CD4-positive, alpha-beta memory T cell (primary cell): ENCODE measurements around the gene STAG1. TPM values are rescaled to one million over a fixed set of nuclear protein-coding genes. Genes with fewer than 3 reads are reported as not detected.
A peak's percentile ranks its signal among the peaks of the same experiment; 100 is the strongest.

Experiments
- CTCF ChIA-PET: fragments of 350-600 bp; sonication (Branson Sonifier 250); formaldehyde crosslinking; loops from one replicate; lab custom pipeline; 2021; ENCODE audit warnings: inconsistent platforms; ENCODE audit not compliant: partially characterized antibody; lab: Charles Lee
- POLR2A ChIA-PET: fragments of 350-600 bp; sonication (Branson Sonifier 250); formaldehyde crosslinking; loops from one replicate; lab custom pipeline; 2021; ENCODE audit not compliant: partially characterized antibody; lab: Charles Lee
- DNase-seq, 5 donors: peaks; one replicate each; pipeline versions ENCODE4 v3.0.0 to v3.0.0-alpha.2; 2020 to 2022; ENCODE audit warnings: mixed read lengths in 1 of 5
- H3K27ac ChIP-seq: one replicate; pipeline ENCODE4 v1.7.0; 2013; ENCODE audit warnings: low read depth, low read length
- H3K27me3 ChIP-seq: 2 replicates; pipeline ENCODE4 v1.7.0; 2013; ENCODE audit warnings: mild to moderate bottlenecking, low read length, moderate library complexity; ENCODE audit not compliant: insufficient read depth
- H3K36me3 ChIP-seq: 2 replicates; pipeline ENCODE4 v1.7.0; 2013; ENCODE audit warnings: mild to moderate bottlenecking, low read length, moderate library complexity; ENCODE audit not compliant: insufficient read depth
- H3K4me1 ChIP-seq: 2 replicates; pipeline ENCODE4 v1.7.0; 2013; ENCODE audit warnings: mild to moderate bottlenecking, low read length, moderate library complexity; ENCODE audit not compliant: insufficient read depth
- H3K4me3 ChIP-seq, 2 donors: one replicate each; pipeline ENCODE4 v1.7.0; 2013; ENCODE audit warnings: low read length in 2 of 2, mild to moderate bottlenecking in 1 of 2
- H3K9me3 ChIP-seq, 2 donors: one replicate each; pipeline ENCODE4 v1.7.0; 2013; ENCODE audit warnings: low read length in 2 of 2, control low read depth in 1 of 2; ENCODE audit not compliant: control insufficient read depth in 1 of 2
- H3K27ac Mint-ChIP-seq, 7 donors: one replicate each; pipeline ENCODE4 v1.8.0; 2020 to 2021; ENCODE audit warnings: mixed read lengths in 7 of 7, mild to moderate bottlenecking in 6 of 7, inconsistent platforms in 3 of 7, moderate library complexity in 3 of 7
- H3K27me3 Mint-ChIP-seq, 2 donors: one replicate each; pipeline ENCODE4 v1.8.0; 2020 to 2021; ENCODE audit warnings: mixed read lengths in 2 of 2
- H3K36me3 Mint-ChIP-seq, 2 donors: one replicate each; pipeline ENCODE4 v1.8.0; 2020 to 2021; ENCODE audit warnings: mixed read lengths in 2 of 2, inconsistent platforms in 1 of 2, mild to moderate bottlenecking in 1 of 2
- H3K4me1 Mint-ChIP-seq, 4 donors: one replicate each; pipeline ENCODE4 v1.8.0; 2020 to 2021; ENCODE audit warnings: mixed read lengths in 4 of 4, mild to moderate bottlenecking in 1 of 4
- H3K4me3 Mint-ChIP-seq, 8 donors: one replicate each; pipeline ENCODE4 v1.8.0; 2020 to 2021; ENCODE audit warnings: mixed read lengths in 8 of 8, mild to moderate bottlenecking in 7 of 8, moderate library complexity in 6 of 8, inconsistent platforms in 3 of 8
- H3K9me3 Mint-ChIP-seq, 8 donors: one replicate each; pipeline ENCODE4 v1.8.0; 2020 to 2021; ENCODE audit warnings: mixed read lengths in 8 of 8, mild to moderate bottlenecking in 5 of 8, inconsistent platforms in 3 of 8, moderate library complexity in 1 of 8
- intact Hi-C: fragments of 100-400 bp; cut with micrococcal nuclease; formaldehyde crosslinking; loops from one replicate; pipeline ENCODE4 v1.15.1; 2023
- polyA plus RNA-seq, 2 donors: library from polyadenylated mRNA; unstranded; fragments of 300-500 nt; fragmentation: Illumina TruSeq; gene quantifications; one replicate each; pipeline ENCODE4 v1.2.3, GENCODE V29; 2021
- total RNA-seq, 2 experiments: library from RNA; stranded (reverse); gene quantifications; one replicate each; pipeline ENCODE4 v1.2.3, GENCODE V29; 2021

The STAG1 gene
- total and polyA plus RNA-seq, 4 experiments from 2014 or later = 17.6 to 56.1 (median 37.1) TPM

DNA sequence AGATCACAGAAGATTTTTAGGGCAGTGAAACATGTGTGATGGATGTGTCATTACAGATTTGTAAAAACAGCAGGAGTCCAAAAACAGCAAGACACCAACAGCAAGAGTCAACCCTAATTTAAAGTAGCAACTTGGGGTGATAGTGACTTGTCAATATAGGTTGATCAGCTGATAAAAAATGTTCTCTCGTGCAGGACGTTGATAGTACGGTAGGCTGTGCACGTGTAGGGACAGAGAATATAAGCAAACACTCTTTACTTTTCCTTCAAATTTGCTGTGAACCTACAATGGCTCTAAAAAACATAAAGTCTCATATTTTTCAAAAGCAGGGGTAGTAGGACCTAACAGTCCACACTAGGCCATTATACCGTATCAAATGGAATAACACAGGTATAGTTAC, 120.8 kb downstream of the STAG1 start:
- H3K4me3 Mint-ChIP-seq = no peak overlapping the region

DNA sequence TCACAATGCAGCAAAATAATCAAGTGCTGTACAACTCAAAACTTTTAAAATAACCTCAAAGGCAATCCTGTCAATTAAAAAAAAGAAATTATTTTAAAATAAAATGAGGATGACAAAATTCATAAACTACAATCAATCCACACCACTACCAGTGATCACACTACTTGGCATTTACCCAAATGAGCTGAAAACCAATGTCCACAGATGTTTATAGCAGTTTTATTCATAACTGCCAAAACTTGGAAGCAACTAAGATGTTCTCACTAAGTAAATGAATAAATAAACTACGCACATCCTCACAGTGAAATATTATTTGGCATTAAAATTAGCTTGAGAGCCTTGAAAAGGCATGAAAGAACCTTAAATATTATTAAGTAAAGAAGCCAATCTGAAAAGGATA, 121.3 kb downstream of the STAG1 start:
- H3K36me3 ChIP-seq = no peaks in the 10 kb centered on the region
- POLR2A ChIA-PET = no interaction called here
- peaks cover 0 to 2% (median 0%) of the 10 kb centered on the region in 8 donors for H3K9me3 Mint-ChIP-seq
- peaks cover 26 to 35% of the 10 kb centered on the region in 2 donors for H3K36me3 Mint-ChIP-seq
- H3K4me1 Mint-ChIP-seq = peaks cover 25 to 52% (median 38%) of the 10 kb centered on the region in 4 donors
- H3K4me3 Mint-ChIP-seq = no peak overlapping the region
- H3K4me1 ChIP-seq = peaks cover 8% of the 10 kb centered on the region
- H3K27ac Mint-ChIP-seq = peak overlapping the region in 1 of 7 donors; percentile 6
- no peaks in the 10 kb centered on the region for H3K27me3 ChIP-seq
- no peak overlapping the region for H3K4me3 ChIP-seq
- no peak for DNase-seq
- CTCF ChIA-PET = no interaction called here
- no peaks in the 10 kb centered on the region for H3K27me3 Mint-ChIP-seq
- no peaks in the 10 kb centered on the region for H3K9me3 ChIP-seq
- intact Hi-C loops = no loop called here
- H3K27ac ChIP-seq = no peak overlapping the region

More for the DNA sequence above, 120.8 kb downstream of the STAG1 start:
- ChIA-PET POLR2A (no interaction called here), CTCF (no interaction called here)
- H3K27me3 ChIP-seq = no peaks in the 10 kb centered on the region
- no peak for DNase-seq
- intact Hi-C loops = no loop called here
- peaks cover 0 to 2% (median 0%) of the 10 kb centered on the region in 8 donors for H3K9me3 Mint-ChIP-seq
- H3K36me3 Mint-ChIP-seq = peaks cover 26 to 34% of the 10 kb centered on the region in 2 donors
- peak overlapping the region in 1 of 7 donors; percentile 6 for H3K27ac Mint-ChIP-seq
- H3K9me3 ChIP-seq = no peaks in the 10 kb centered on the region
- no peaks in the 10 kb centered on the region for H3K36me3 ChIP-seq
- H3K4me3 ChIP-seq = no peak overlapping the region
- H3K27ac ChIP-seq = no peak overlapping the region
- peaks cover 8% of the 10 kb centered on the region for H3K4me1 ChIP-seq
- peaks cover 25 to 49% (median 38%) of the 10 kb centered on the region in 4 donors for H3K4me1 Mint-ChIP-seq
- H3K27me3 Mint-ChIP-seq = no peaks in the 10 kb centered on the region

- no peak overlapping the region for H3K27ac Mint-ChIP-seq
- H3K4me3 ChIP-seq = no peak overlapping the region
- H3K27me3 Mint-ChIP-seq = no peaks in the 10 kb centered on the region
- H3K36me3 ChIP-seq = no peaks in the 10 kb centered on the region
- no peak for DNase-seq
- H3K9me3 Mint-ChIP-seq = peaks cover 0 to 2% (median 0%) of the 10 kb centered on the region in 8 donors
- no peaks in the 10 kb centered on the region for H3K27me3 ChIP-seq
- H3K4me1 ChIP-seq = no peaks in the 10 kb centered on the region
- H3K4me1 Mint-ChIP-seq = peaks cover 22 to 40% (median 24%) of the 10 kb centered on the region in 4 donors
- intact Hi-C loops = no loop called here
- no peak overlapping the region for H3K4me3 Mint-ChIP-seq
- no peaks in the 10 kb centered on the region for H3K9me3 ChIP-seq
- POLR2A ChIA-PET = no interaction called here
- H3K27ac ChIP-seq = no peak overlapping the region
- CTCF ChIA-PET = no interaction called here
- peaks cover 29 to 48% of the 10 kb centered on the region in 2 donors for H3K36me3 Mint-ChIP-seq
These were observed 125.7 kb downstream of the STAG1 start for GRCh38 chr3:136626493-136626892.

GRCh38 chr3:136624894-136625815, 127.0 kb downstream of the STAG1 start:
- H3K9me3 Mint-ChIP-seq = peaks cover 0 to 2% (median 0%) of the 10 kb centered on the region in 8 donors
- peaks cover 34 to 54% of the 10 kb centered on the region in 2 donors for H3K36me3 Mint-ChIP-seq
- POLR2A ChIA-PET = no interaction called here
- no peak overlapping the region for H3K4me3 Mint-ChIP-seq
- no peaks in the 10 kb centered on the region for H3K27me3 ChIP-seq
- intact Hi-C loops = no loop called here
- H3K9me3 ChIP-seq = no peaks in the 10 kb centered on the region
- peaks cover 17 to 40% (median 22%) of the 10 kb centered on the region in 4 donors for H3K4me1 Mint-ChIP-seq
- CTCF ChIA-PET = interaction anchor here (0.9 to 1.2 kb wide), 2 partner anchors 9 to 127 kb away, joined by 3 read pairs; partner anchors contain the start of gene STAG1
- H3K27ac ChIP-seq = no peak overlapping the region
- H3K4me3 ChIP-seq = no peak overlapping the region
- no peaks in the 10 kb centered on the region for H3K27me3 Mint-ChIP-seq
- no peaks in the 10 kb centered on the region for H3K4me1 ChIP-seq
- peak overlapping the region in 1 of 7 donors; percentile 37 for H3K27ac Mint-ChIP-seq
- no peaks in the 10 kb centered on the region for H3K36me3 ChIP-seq
- no peak for DNase-seq

- POLR2A ChIA-PET = no interaction called here
- no peaks in the 10 kb centered on the region for H3K4me1 ChIP-seq
- intact Hi-C loops = no loop called here
- H3K9me3 ChIP-seq = no peaks in the 10 kb centered on the region
- no peaks in the 10 kb centered on the region for H3K27me3 ChIP-seq
- CTCF ChIA-PET = interaction anchor here (0.9 to 1.2 kb wide), 2 partner anchors 9 to 128 kb away, joined by 3 read pairs; partner anchors contain the start of gene STAG1
- Mint-ChIP-seq H3K4me1 (peaks cover 17 to 41% (median 22%) of the 10 kb centered on the region in 4 donors), H3K27ac (peak overlapping the region in 2 of 7 donors; percentile 5 to 20), H3K36me3 (peaks cover 31 to 52% of the 10 kb centered on the region in 2 donors), H3K4me3 (no peak overlapping the region), H3K9me3 (peaks cover 0 to 2% (median 0%) of the 10 kb centered on the region in 8 donors), H3K27me3 (no peaks in the 10 kb centered on the region)
- H3K4me3 ChIP-seq = no peak overlapping the region
- DNase-seq = no peak
- H3K27ac ChIP-seq = no peak overlapping the region
- H3K36me3 ChIP-seq = no peaks in the 10 kb centered on the region
These were observed 127.8 kb downstream of the STAG1 start for GRCh38 chr3:136624371-136624770.

DNA sequence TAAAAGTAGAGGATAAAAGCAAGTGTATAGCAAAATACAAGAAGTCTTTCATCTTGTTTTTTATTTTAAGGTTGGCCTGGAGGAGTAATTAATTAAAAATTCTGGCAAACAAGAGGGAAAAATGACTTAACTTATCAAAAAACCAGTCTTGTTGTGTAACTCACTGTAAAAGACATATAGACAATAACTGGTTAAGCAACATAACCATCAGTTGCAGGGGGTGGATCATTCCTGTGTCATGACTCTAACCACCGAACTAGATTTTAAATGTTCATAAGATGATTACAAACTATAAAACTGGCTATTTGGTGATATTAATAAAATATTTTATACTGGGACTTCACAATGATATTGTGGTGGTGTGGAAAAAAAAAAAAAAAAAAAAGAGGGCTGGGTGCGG, 130.6 kb downstream of the STAG1 start:
- intact Hi-C loops = no loop called here
- ChIA-PET POLR2A (no interaction called here), CTCF (interaction anchor here (0.7 kb wide), 1 partner anchor 24 kb away, joined by 3 read pairs; no protein-coding TSS in a partner anchor)
- H3K9me3 Mint-ChIP-seq = no peaks in the 10 kb centered on the region
- no peak for DNase-seq
- H3K9me3 ChIP-seq = no peaks in the 10 kb centered on the region
- H3K4me3 ChIP-seq = no peak overlapping the region
- no peak overlapping the region for H3K4me3 Mint-ChIP-seq
- H3K27me3 Mint-ChIP-seq = no peaks in the 10 kb centered on the region
- peaks cover 18 to 28% (median 20%) of the 10 kb centered on the region in 4 donors for H3K4me1 Mint-ChIP-seq
- peaks cover 32 to 51% of the 10 kb centered on the region in 2 donors for H3K36me3 Mint-ChIP-seq
- peak overlapping the region in 1 of 7 donors; percentile 56 for H3K27ac Mint-ChIP-seq
- H3K27me3 ChIP-seq = no peaks in the 10 kb centered on the region
- no peaks in the 10 kb centered on the region for H3K4me1 ChIP-seq
- no peak overlapping the region for H3K27ac ChIP-seq
- no peaks in the 10 kb centered on the region for H3K36me3 ChIP-seq

DNA sequence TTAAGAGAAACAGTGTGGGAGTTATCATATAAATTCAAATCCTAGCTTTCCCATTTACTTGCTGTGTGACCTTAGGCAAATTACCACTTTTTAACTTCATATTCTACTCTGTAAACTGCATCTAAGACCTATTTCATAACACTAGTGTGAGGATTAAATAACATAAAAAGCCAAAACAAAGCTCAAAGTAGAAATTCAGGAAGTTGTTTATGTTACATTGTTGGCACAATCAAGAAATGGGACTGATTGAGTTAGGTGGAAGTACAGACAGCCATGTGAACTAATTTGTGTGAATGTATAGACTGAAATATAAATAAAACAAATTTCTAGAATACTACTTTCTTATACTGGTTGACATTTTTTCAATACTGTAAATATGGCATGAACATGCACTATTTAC, 131.7 kb downstream of the STAG1 start:
- no peaks in the 10 kb centered on the region for H3K9me3 ChIP-seq
- ChIA-PET CTCF (interaction anchor here (0.8 to 0.9 kb wide), 2 partner anchors 13 to 132 kb away, joined by 3 to 4 read pairs; partner anchors contain the start of gene STAG1), POLR2A (interaction anchor here (0.9 kb wide), 1 partner anchor 132 kb away, joined by 3 read pairs; no protein-coding TSS in a partner anchor)
- peak overlapping the region in 2 of 7 donors; percentile 33 to 38 for H3K27ac Mint-ChIP-seq
- DNase-seq = no peak
- H3K27ac ChIP-seq = no peak overlapping the region
- H3K36me3 Mint-ChIP-seq = peaks cover 32 to 47% of the 10 kb centered on the region in 2 donors
- H3K27me3 ChIP-seq = no peaks in the 10 kb centered on the region
- H3K4me1 Mint-ChIP-seq = peaks cover 13 to 21% (median 16%) of the 10 kb centered on the region in 4 donors
- no peaks in the 10 kb centered on the region for H3K9me3 Mint-ChIP-seq
- H3K4me1 ChIP-seq = no peaks in the 10 kb centered on the region
- no peaks in the 10 kb centered on the region for H3K27me3 Mint-ChIP-seq
- H3K4me3 Mint-ChIP-seq = no peak overlapping the region
- no peaks in the 10 kb centered on the region for H3K36me3 ChIP-seq
- intact Hi-C loops = no loop called here
- H3K4me3 ChIP-seq = no peak overlapping the region
